Liver (tissue), 9 donors: ENCODE data around the gene CLEC16A. TPM values are rescaled to one million over a fixed set of nuclear protein-coding genes. Genes with fewer than 3 reads are reported as not detected.

Experiments used
- DNase-seq: peaks from one replicate; pipeline ENCODE4 v3.0.0-alpha.2; 2017; ENCODE audit warnings: low spot score
- H3K27ac ChIP-seq, 2 donors: one replicate each; pipeline ENCODE4 v1.7.0; 2013; ENCODE audit warnings: inconsistent platforms in 2 of 2, low read length in 2 of 2, control low read depth in 1 of 2, low read depth in 1 of 2, mild to moderate bottlenecking in 1 of 2
- H3K27me3 ChIP-seq, 4 donors: one replicate each; pipeline versions ENCODE4 v1.6.1 to v1.7.0; 2013; ENCODE audit warnings: low read length in 3 of 4, inconsistent platforms in 1 of 4, mild to moderate bottlenecking in 1 of 4, moderate library complexity in 1 of 4; ENCODE audit not compliant: control insufficient read depth in 4 of 4, insufficient read depth in 4 of 4
- H3K36me3 ChIP-seq, 4 donors: one replicate each; pipeline versions ENCODE4 v1.6.1 to v1.7.0; 2013; ENCODE audit warnings: low read length in 3 of 4, mild to moderate bottlenecking in 3 of 4, low read depth in 1 of 4, moderate library complexity in 1 of 4; ENCODE audit not compliant: control insufficient read depth in 4 of 4, insufficient read depth in 3 of 4
- H3K4me1 ChIP-seq, 4 donors: one replicate each; pipeline versions ENCODE4 v1.6.1 to v1.7.0; 2013; ENCODE audit warnings: low read length in 3 of 4, mild to moderate bottlenecking in 3 of 4, moderate library complexity in 1 of 4; ENCODE audit not compliant: control insufficient read depth in 4 of 4, insufficient read depth in 4 of 4
- H3K4me3 ChIP-seq, 3 donors: one replicate each; pipeline versions ENCODE4 v1.6.1 to v1.7.0; 2013; ENCODE audit warnings: low read length in 3 of 3, control low read depth in 1 of 3, low read depth in 1 of 3, mild to moderate bottlenecking in 1 of 3
- H3K9ac ChIP-seq, 2 donors: one replicate each; pipeline ENCODE4 v1.7.0; 2013; ENCODE audit warnings: low read length in 2 of 2, mild to moderate bottlenecking in 2 of 2, moderate library complexity in 2 of 2, control low read depth in 1 of 2, low read depth in 1 of 2
- H3K9me3 ChIP-seq, 4 donors: one replicate each; pipeline versions ENCODE4 v1.6.1 to v1.7.0; 2013; ENCODE audit warnings: low read length in 3 of 4; ENCODE audit not compliant: control insufficient read depth in 4 of 4
- EGR1 ChIP-seq, 2 donors: IDR thresholded peaks; 2 replicates each; pipeline ENCODE4 v1.6.1; 2016 to 2018; ENCODE audit warnings: antibody characterized with exemption in 2 of 2, low read depth in 2 of 2
- FOXA1 ChIP-seq: IDR thresholded peaks from 2 replicates; pipeline ENCODE4 v1.6.1; 2016; ENCODE audit warnings: antibody characterized with exemption
- GABPA ChIP-seq, 2 donors: IDR thresholded peaks in 1 of 2; conservative IDR thresholded peaks in 1 of 2; 2 replicates each; pipeline ENCODE4 v1.6.1; 2016; ENCODE audit warnings: antibody characterized with exemption in 2 of 2, mild to moderate bottlenecking in 1 of 2, moderate library complexity in 1 of 2
- HNF4A ChIP-seq, 2 donors: conservative IDR thresholded peaks; 2 replicates each; pipeline ENCODE4 v1.6.1; 2016; ENCODE audit warnings: antibody characterized with exemption in 2 of 2, mild to moderate bottlenecking in 2 of 2
- HNF4G ChIP-seq: IDR thresholded peaks from 2 replicates; pipeline ENCODE4 v1.6.1; 2016; ENCODE audit warnings: antibody characterized with exemption
- MAX ChIP-seq: IDR thresholded peaks from 2 replicates; pipeline ENCODE4 v1.6.1; 2016; ENCODE audit warnings: antibody characterized with exemption
- NR2F2 ChIP-seq: IDR thresholded peaks from 2 replicates; pipeline ENCODE4 v1.6.1; 2016; ENCODE audit warnings: antibody characterized with exemption
- RAD21 ChIP-seq, 2 donors: IDR thresholded peaks; 2 replicates each; pipeline ENCODE4 v1.6.1; 2016; ENCODE audit warnings: antibody characterized with exemption in 2 of 2, mild to moderate bottlenecking in 2 of 2
- RXRA ChIP-seq, 2 donors: IDR thresholded peaks; 2 replicates each; pipeline ENCODE4 v1.6.1; 2017 to 2018; ENCODE audit warnings: antibody characterized with exemption in 2 of 2, mild to moderate bottlenecking in 1 of 2
- SP1 ChIP-seq: IDR thresholded peaks from 2 replicates; pipeline ENCODE4 v1.6.1; 2018; ENCODE audit warnings: antibody characterized with exemption, mild to moderate bottlenecking
- YY1 ChIP-seq: IDR thresholded peaks from 2 replicates; pipeline ENCODE4 v1.6.1; 2016; ENCODE audit warnings: antibody characterized with exemption, mild to moderate bottlenecking
- ZBTB33 ChIP-seq: IDR thresholded peaks from 2 replicates; pipeline ENCODE4 v1.6.1; 2016; ENCODE audit warnings: antibody characterized with exemption
- WGBS: extraction: QIAGEN DNeasy Blood & Tissue Kit; methylation state at CpG from one replicate; pipeline ENCODE4 v1.1.7; 2013; 5-methylcytosine and 5-hydroxymethylcytosine counted together
- polyA plus RNA-seq, 2 donors: library from polyadenylated mRNA; stranded (reverse) in 1 of 2; unstranded in 1 of 2; fragments of 200-250 nt in 1 of 2; fragments of >200 nt in 1 of 2; fragmentation: Nextera tagmentation in 1 of 2; extraction: Ambion mirVana in 1 of 2; gene quantifications; one replicate each; pipeline versions ENCODE4 v1.2.1 to v1.2.3, GENCODE V29; 2013 to 2015
- total RNA-seq, 2 donors: library from RNA; depleted of rRNA; stranded (reverse); fragments of >200 nt; gene quantifications; one replicate each; pipeline ENCODE4 v1.2.3, GENCODE V29; 2014
- TF ChIP-seq, protein P1 (sequence below): IDR thresholded peaks from 2 replicates; pipeline ENCODE4 v1.6.1; 2016; ENCODE audit warnings: antibody characterized with exemption, mild to moderate bottlenecking
- TF ChIP-seq, protein P2 (sequence below): IDR thresholded peaks from 2 replicates; pipeline ENCODE4 v1.6.1; 2016; ENCODE audit warnings: antibody characterized with exemption
- donor health status: healthy.
- donor health status: healthy.
- donor health status: healthy.
- donor health status: healthy.
- donor health status: healthy.

Gene CLEC16A
- total and polyA plus RNA-seq, 4 donors, result 9.7 to 23.0 (median 17.4) TPM

- no peak for DNase-seq
- TF ChIP-seq FOXA1 (no peak), HNF4G (no peak), RAD21 (IDR thresholded peaks at IDR 0.05) (no peak), HNF4A (conservative IDR thresholded peaks at IDR 0.05) (no peak), GABPA (IDR thresholded peaks at IDR 0.05 in 1 of 2, conservative IDR thresholded peaks at IDR 0.05 in 1 of 2) (no peak), SP1 (no peak)
- TF ChIP-seq, protein P1, sequence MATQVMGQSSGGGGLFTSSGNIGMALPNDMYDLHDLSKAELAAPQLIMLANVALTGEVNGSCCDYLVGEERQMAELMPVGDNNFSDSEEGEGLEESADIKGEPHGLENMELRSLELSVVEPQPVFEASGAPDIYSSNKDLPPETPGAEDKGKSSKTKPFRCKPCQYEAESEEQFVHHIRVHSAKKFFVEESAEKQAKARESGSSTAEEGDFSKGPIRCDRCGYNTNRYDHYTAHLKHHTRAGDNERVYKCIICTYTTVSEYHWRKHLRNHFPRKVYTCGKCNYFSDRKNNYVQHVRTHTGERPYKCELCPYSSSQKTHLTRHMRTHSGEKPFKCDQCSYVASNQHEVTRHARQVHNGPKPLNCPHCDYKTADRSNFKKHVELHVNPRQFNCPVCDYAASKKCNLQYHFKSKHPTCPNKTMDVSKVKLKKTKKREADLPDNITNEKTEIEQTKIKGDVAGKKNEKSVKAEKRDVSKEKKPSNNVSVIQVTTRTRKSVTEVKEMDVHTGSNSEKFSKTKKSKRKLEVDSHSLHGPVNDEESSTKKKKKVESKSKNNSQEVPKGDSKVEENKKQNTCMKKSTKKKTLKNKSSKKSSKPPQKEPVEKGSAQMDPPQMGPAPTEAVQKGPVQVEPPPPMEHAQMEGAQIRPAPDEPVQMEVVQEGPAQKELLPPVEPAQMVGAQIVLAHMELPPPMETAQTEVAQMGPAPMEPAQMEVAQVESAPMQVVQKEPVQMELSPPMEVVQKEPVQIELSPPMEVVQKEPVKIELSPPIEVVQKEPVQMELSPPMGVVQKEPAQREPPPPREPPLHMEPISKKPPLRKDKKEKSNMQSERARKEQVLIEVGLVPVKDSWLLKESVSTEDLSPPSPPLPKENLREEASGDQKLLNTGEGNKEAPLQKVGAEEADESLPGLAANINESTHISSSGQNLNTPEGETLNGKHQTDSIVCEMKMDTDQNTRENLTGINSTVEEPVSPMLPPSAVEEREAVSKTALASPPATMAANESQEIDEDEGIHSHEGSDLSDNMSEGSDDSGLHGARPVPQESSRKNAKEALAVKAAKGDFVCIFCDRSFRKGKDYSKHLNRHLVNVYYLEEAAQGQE, result no peak
- Histone ChIP-seq H3K9ac (no peak overlapping the region), H3K9me3 (no peaks in the 10 kb centered on the region), H3K27me3 (no peaks in the 10 kb centered on the region), H3K4me1 (no peaks in the 10 kb centered on the region), H3K27ac (no peak overlapping the region), H3K36me3 (peaks cover 9 to 49% (median 24%) of the 10 kb centered on the region in 4 donors), H3K4me3 (no peak overlapping the region)
- 96% methylated on average over 8 of the region's 8 CpGs for WGBS
Measured at GRCh38 chr16:11039726-11040125, 95.4 kb downstream of the CLEC16A start.

- TF ChIP-seq GABPA (IDR thresholded peaks at IDR 0.05 in 1 of 2, conservative IDR thresholded peaks at IDR 0.05 in 1 of 2) (no peak), FOXA1 (no peak), NR2F2 (no peak), ZBTB33 (no peak), RXRA (IDR thresholded peaks at IDR 0.05) (no peak), EGR1 (IDR thresholded peaks at IDR 0.05; ENCODE audit: low read depth in 2 of 2) (no peak), MAX (no peak), YY1 (no peak), SP1 (no peak), RAD21 (IDR thresholded peaks at IDR 0.05) (no peak), HNF4A (conservative IDR thresholded peaks at IDR 0.05) (no peak)
- TF ChIP-seq, protein P2, sequence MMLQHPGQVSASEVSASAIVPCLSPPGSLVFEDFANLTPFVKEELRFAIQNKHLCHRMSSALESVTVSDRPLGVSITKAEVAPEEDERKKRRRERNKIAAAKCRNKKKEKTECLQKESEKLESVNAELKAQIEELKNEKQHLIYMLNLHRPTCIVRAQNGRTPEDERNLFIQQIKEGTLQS, result no peak
Measured at GRCh38 chr16:11042191-11042590, 97.8 kb downstream of the CLEC16A start.

More at GRCh38 chr16:11042191-11042590, 97.8 kb downstream of the CLEC16A start:
- Histone ChIP-seq H3K4me3 (no peak overlapping the region), H3K4me1 (no peaks in the 10 kb centered on the region), H3K27ac (no peak overlapping the region), H3K27me3 (no peaks in the 10 kb centered on the region), H3K36me3 (peaks cover 11 to 44% (median 26%) of the 10 kb centered on the region in 4 donors), H3K9ac (no peak overlapping the region), H3K9me3 (no peaks in the 10 kb centered on the region)
- 97% methylated on average over 11 of the region's 11 CpGs for WGBS
- DNase-seq, result no peak
